ENCODE results near the gene PHACTR1. TPM values are rescaled to one million over a fixed set of nuclear protein-coding genes. Genes with fewer than 3 reads are reported as not detected.

The PHACTR1 gene
- total and polyA plus RNA-seq, 4 donors = 18.1 to 49.0 (median 39.5) TPM

DNA sequence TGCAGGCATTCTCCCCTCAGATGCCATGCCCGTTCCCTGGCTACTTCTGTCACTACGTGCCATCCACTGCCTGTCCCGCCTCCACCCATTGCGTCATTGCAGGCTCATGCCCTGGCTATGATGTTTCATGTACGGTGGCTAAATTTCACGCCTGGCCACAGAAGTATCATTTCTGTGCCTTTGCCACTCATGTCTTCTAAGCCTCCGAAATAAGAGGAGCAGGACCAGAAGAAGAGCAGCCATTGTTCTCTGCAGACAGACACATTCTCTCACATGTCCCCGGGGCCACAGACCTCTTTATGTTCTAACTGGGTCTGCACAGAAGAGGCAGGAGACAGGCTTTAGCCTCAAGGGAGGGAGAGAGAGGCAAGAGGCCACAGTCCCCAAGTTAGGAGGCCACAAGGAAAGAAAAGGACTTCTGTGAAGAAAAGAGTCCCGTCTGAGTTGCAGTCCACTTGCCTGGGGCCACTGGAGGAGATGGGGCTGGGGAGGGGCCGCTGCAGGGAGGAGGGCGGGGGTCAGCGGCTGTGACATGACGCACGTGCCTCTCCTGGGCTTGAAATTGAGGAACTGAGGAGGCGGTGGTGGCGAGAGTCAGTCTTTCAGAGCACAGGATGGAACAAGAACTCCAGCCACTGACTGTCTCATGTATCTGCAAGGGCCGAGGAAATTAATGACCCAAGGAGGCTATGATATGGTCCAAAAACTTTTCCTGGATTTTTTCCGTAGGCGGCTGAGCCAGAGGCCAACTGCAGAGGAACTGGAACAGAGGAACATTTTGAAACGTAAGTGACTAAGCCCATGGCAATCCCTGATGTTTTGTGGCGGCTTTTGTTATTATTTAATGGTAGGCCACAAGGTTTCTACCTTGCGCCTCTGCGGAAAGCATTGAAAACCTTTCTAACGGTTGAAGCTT, 555.8 kb downstream of the PHACTR1 start:
- no peak overlapping the region for H3K4me3 ChIP-seq (ENCODE audit: low read depth, low read length)
- WGBS (ENCODE audit: insufficient coverage) = 82% methylated on average over 20 of the region's 24 CpGs
- H3K4me1 ChIP-seq (ENCODE audit: control insufficient read depth, insufficient read depth, low read length) = peaks cover 11% of the 10 kb centered on the region
- peak overlapping the region; percentile 33 for H3K27ac ChIP-seq (ENCODE audit: low read depth, low read length)
- DNase-seq (ENCODE audit: low read depth in 4 of 6, low spot score in 6 of 6) = no peak
- H3K9me3 ChIP-seq (ENCODE audit: control insufficient read depth, insufficient read depth, low read length) = no peaks in the 10 kb centered on the region
- peaks cover 3% of the 10 kb centered on the region for H3K36me3 ChIP-seq (ENCODE audit: control insufficient read depth, insufficient read depth, low read length)
- H3K27me3 ChIP-seq (ENCODE audit: control insufficient read depth, insufficient read depth, low read length) = no peaks in the 10 kb centered on the region

DNA sequence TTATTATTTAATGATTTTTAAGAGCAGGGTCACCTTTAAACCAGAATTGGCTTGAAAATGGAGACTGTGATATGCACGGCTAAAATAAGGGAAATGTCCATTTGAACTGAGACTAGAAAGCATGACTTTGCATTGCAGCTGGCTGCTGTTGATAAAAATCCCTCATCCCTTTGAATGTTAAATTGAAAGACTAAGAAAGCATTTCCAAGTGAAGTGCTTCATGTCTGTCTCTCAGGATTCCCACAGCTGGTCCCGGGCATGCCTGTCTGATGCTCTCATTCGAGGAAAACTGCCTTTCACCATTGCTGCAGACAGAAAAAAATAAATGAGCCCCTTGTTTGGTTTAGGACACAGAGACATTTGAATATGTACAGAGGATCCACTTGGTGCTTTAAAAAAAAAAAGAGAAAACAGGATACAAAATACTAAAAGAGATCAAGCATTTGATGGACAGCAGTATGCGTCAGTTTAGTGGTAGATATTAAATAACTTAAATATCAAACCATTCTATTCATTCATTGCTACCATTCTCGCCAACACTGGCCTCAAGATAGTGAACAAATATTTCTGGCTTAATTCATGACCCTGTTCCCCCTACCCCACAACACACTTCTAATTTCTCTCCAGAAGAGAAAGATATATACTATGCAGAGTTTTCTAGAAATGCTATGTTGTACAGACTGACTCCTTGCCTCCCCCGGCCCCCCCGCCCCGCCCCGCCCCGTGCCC, 556.8 kb downstream of the PHACTR1 start:
- H3K9me3 ChIP-seq (ENCODE audit: control insufficient read depth, insufficient read depth, low read length) = no peaks in the 10 kb centered on the region
- no peak overlapping the region for H3K4me3 ChIP-seq (ENCODE audit: low read depth, low read length)
- WGBS (ENCODE audit: insufficient coverage) = 67% methylated on average over 5 of the region's 10 CpGs

DNA sequence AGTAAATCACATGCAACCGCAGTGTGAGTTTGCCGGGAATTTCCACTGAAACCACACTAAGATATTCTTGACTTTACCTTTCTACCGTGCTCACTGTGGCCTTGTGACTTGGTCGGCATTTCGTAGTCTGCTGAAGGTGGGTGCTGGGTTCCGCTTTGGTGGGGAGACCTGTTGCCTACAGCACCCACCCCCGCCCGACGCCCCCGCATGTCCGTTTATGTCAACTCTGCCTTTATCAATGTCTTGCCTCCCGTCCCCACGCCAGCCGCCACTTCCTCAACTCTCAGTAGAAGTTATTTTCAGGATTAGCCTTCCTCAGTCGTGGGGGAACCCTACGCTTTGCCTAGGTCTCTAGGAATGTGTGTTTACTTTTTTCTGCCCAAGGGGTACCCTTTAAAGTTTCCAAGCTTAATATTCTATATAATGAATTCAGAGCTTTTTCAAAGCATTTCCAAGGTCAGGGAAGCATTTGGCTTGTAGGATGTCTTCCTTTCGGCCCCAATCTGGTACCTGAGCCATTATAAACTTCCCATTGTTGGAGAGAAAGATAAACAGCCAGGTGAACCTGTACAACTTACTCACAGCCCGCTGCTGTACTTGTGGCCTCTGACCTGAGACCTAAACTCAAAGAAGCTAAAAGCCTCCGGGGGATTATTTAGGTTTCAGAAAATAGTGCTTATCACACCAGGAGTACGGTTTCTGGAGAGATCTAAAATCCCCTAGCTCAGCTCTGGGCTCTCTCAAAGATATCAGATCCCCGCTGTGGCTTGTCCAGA, 557.6 kb downstream of the PHACTR1 start:
- no peak overlapping the region for H3K4me3 ChIP-seq (ENCODE audit: low read depth, low read length)
- H3K27ac ChIP-seq (ENCODE audit: low read depth, low read length) = no peak overlapping the region
- H3K9me3 ChIP-seq (ENCODE audit: control insufficient read depth, insufficient read depth, low read length) = no peaks in the 10 kb centered on the region
- WGBS (ENCODE audit: insufficient coverage) = 76% methylated on average over 12 of the region's 21 CpGs
- peaks cover 11% of the 10 kb centered on the region for H3K36me3 ChIP-seq (ENCODE audit: control insufficient read depth, insufficient read depth, low read length)
- no peaks in the 10 kb centered on the region for H3K27me3 ChIP-seq (ENCODE audit: control insufficient read depth, insufficient read depth, low read length)
- peaks cover 11% of the 10 kb centered on the region for H3K4me1 ChIP-seq (ENCODE audit: control insufficient read depth, insufficient read depth, low read length)
- no peak for DNase-seq (ENCODE audit: low read depth in 4 of 6, low spot score in 6 of 6)

More for the DNA sequence above, 556.8 kb downstream of the PHACTR1 start:
- H3K27me3 ChIP-seq (ENCODE audit: control insufficient read depth, insufficient read depth, low read length) = no peaks in the 10 kb centered on the region
- H3K4me1 ChIP-seq (ENCODE audit: control insufficient read depth, insufficient read depth, low read length) = peaks cover 11% of the 10 kb centered on the region
- H3K27ac ChIP-seq (ENCODE audit: low read depth, low read length) = peak overlapping the region; percentile 68
- peak in 4 of 6 donors; percentile 23 to 71 (median 53) for DNase-seq (ENCODE audit: low read depth in 4 of 6, low spot score in 6 of 6)
- peaks cover 11% of the 10 kb centered on the region for H3K36me3 ChIP-seq (ENCODE audit: control insufficient read depth, insufficient read depth, low read length)

DNA sequence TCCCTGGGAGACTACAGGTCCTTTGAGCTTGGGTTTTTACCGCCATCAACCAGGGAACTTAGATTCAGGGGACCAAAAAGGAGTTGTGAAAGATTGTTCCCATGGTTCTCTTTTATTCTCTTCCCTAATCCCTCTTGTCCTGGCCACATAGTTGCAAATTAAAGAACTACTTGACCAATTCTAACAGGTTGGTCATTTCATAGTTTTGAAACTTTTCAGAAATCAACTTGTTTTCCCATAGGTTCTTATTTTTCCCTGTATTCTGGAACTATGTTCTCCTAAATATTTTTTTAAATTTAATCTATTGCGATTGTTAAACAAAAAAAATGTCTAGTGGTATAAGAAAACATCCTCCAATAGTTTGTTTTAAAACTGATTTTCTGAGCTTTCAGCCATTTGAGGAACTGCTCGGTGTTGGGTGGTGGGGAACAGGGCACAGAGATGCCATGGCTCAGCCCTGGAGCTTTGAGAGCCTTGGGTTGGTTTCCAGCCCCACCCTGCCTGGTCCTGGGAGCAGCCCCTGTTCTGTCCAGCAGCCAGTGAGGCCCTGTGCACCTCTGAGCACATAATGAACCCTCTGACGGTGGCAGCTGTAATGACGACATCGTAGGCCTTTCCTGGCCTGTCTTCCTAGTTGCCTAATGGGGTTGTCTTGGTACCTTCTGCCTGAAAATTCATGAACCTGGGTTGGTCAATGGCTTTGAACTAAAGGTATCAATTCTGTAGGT, 558.3 kb downstream of the PHACTR1 start:
- Histone ChIP-seq H3K9me3 (ENCODE audit: control insufficient read depth, insufficient read depth, low read length) (no peaks in the 10 kb centered on the region), H3K4me3 (ENCODE audit: low read depth, low read length) (no peak overlapping the region), H3K4me1 (ENCODE audit: control insufficient read depth, insufficient read depth, low read length) (peaks cover 14% of the 10 kb centered on the region), H3K36me3 (ENCODE audit: control insufficient read depth, insufficient read depth, low read length) (peaks cover 11% of the 10 kb centered on the region), H3K27me3 (ENCODE audit: control insufficient read depth, insufficient read depth, low read length) (no peaks in the 10 kb centered on the region), H3K27ac (ENCODE audit: low read depth, low read length) (no peak overlapping the region)
- DNase-seq (ENCODE audit: low read depth in 4 of 6, low spot score in 6 of 6) = no peak
- 100% methylated on average over 2 of the region's 6 CpGs for WGBS (ENCODE audit: insufficient coverage)

DNA sequence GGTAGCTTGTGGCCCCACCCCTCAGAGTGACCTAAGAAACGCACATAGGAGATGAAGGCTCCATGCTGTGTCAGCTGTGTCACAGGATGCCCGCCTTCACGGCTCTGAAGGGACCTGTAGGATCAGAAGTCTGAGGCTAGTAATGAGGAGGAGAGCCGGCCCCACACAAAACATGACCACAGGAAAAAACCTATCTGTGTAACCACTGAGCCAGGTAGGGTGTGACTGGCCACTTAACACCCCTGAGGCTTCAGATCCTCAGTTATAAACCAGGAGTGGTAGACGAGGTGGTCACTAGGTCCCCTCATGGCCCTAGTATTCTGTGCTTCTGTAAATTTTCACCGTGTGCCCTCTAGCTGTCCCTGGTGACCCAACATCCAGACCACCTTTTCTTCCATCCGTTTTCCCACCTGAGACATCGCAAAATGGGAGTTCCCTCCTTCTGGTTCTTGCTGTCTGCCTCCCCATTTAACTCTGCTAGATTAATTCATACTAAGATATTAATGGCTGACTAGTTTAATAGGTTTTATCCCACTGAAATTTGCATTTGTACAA, 558.9 kb downstream of the PHACTR1 start:
- Histone ChIP-seq H3K9me3 (ENCODE audit: control insufficient read depth, insufficient read depth, low read length) (no peaks in the 10 kb centered on the region), H3K27me3 (ENCODE audit: control insufficient read depth, insufficient read depth, low read length) (no peaks in the 10 kb centered on the region), H3K27ac (ENCODE audit: low read depth, low read length) (no peak overlapping the region), H3K4me1 (ENCODE audit: control insufficient read depth, insufficient read depth, low read length) (peaks cover 14% of the 10 kb centered on the region), H3K36me3 (ENCODE audit: control insufficient read depth, insufficient read depth, low read length) (peaks cover 11% of the 10 kb centered on the region), H3K4me3 (ENCODE audit: low read depth, low read length) (no peak overlapping the region)
- no peak for DNase-seq (ENCODE audit: low read depth in 4 of 6, low spot score in 6 of 6)
- 90% methylated on average over 2 of the region's 8 CpGs for WGBS (ENCODE audit: insufficient coverage)

DNA sequence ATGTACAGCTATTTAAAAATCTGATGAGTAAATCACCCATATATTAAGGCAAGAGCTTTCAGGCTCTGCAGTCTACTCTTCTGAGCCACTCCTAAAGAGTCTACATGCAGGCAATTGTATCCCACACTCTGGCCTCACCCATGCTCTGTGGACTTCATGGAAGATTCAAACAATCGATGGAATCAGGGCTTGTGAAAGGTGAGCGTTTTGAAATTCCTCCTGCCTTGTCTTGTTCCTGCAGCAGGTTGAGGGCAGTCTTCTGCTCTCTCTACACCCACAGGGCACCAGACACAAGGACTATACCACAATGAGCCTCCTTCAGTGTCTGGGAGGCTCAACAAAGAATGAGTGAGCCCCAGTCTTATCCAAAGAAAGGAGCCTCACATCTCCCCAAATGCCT, 560.7 kb downstream of the PHACTR1 start:
- Histone ChIP-seq H3K36me3 (ENCODE audit: control insufficient read depth, insufficient read depth, low read length) (peaks cover 18% of the 10 kb centered on the region), H3K4me3 (ENCODE audit: low read depth, low read length) (no peak overlapping the region), H3K9me3 (ENCODE audit: control insufficient read depth, insufficient read depth, low read length) (no peaks in the 10 kb centered on the region), H3K27me3 (ENCODE audit: control insufficient read depth, insufficient read depth, low read length) (no peaks in the 10 kb centered on the region), H3K4me1 (ENCODE audit: control insufficient read depth, insufficient read depth, low read length) (peaks cover 10% of the 10 kb centered on the region), H3K27ac (ENCODE audit: low read depth, low read length) (no peak overlapping the region)
- no peak for DNase-seq (ENCODE audit: low read depth in 4 of 6, low spot score in 6 of 6)
- WGBS (ENCODE audit: insufficient coverage) = 100% methylated on average over 2 of the region's 2 CpGs

DNA sequence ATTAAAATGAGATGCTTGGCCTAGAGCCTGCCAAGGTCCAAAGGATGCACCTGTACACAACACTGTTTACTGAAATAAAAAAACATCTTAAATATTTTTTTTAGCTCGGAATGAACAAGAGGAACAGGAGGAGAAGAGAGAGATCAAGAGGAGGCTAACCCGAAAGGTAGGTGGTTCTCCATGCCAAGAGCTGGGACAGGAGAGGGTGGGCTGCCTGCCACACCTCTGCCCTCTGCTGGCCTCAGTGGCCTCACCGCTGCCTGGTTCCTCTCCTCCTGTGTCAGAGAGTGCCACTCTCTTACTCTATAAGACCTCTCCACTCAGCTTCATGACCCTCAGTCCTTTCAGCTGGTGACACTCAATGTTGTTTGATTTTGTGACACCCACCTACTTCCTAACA, 561.6 kb downstream of the PHACTR1 start:
- WGBS (ENCODE audit: insufficient coverage) = no CpG with 5 or more reads among the region's 3 CpGs
- H3K4me3 ChIP-seq (ENCODE audit: low read depth, low read length) = no peak overlapping the region
- H3K27me3 ChIP-seq (ENCODE audit: control insufficient read depth, insufficient read depth, low read length) = no peaks in the 10 kb centered on the region
- H3K36me3 ChIP-seq (ENCODE audit: control insufficient read depth, insufficient read depth, low read length) = peaks cover 19% of the 10 kb centered on the region
- DNase-seq (ENCODE audit: low read depth in 4 of 6, low spot score in 6 of 6) = no peak
- H3K4me1 ChIP-seq (ENCODE audit: control insufficient read depth, insufficient read depth, low read length) = peaks cover 6% of the 10 kb centered on the region
- H3K9me3 ChIP-seq (ENCODE audit: control insufficient read depth, insufficient read depth, low read length) = no peaks in the 10 kb centered on the region
- H3K27ac ChIP-seq (ENCODE audit: low read depth, low read length) = no peak overlapping the region

DNA sequence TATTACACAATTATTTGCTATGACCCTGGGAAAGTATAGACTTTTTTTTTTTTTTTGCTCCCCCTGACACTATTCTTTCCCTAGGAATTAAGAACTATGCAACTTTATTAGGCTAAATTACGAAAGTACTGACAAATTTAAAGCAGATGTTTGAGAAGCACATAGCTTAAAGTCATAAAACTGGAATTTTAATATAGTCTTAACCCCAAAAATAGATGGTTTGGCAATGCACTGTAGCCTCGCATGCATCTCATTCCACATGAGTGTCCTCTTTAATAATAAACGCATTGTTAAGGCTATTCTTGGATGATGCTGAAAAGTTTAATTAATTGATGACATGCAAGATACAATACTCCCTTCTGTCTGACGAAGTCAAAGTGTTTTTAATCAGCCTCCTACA, 562.4 kb downstream of the PHACTR1 start:
- Histone ChIP-seq H3K36me3 (ENCODE audit: control insufficient read depth, insufficient read depth, low read length) (peaks cover 24% of the 10 kb centered on the region), H3K27me3 (ENCODE audit: control insufficient read depth, insufficient read depth, low read length) (no peaks in the 10 kb centered on the region), H3K4me1 (ENCODE audit: control insufficient read depth, insufficient read depth, low read length) (peaks cover 4% of the 10 kb centered on the region), H3K27ac (ENCODE audit: low read depth, low read length) (no peak overlapping the region), H3K4me3 (ENCODE audit: low read depth, low read length) (no peak overlapping the region), H3K9me3 (ENCODE audit: control insufficient read depth, insufficient read depth, low read length) (no peaks in the 10 kb centered on the region)
- no peak for DNase-seq (ENCODE audit: low read depth in 4 of 6, low spot score in 6 of 6)
- no CpG with 5 or more reads among the region's 4 CpGs for WGBS (ENCODE audit: insufficient coverage)

DNA sequence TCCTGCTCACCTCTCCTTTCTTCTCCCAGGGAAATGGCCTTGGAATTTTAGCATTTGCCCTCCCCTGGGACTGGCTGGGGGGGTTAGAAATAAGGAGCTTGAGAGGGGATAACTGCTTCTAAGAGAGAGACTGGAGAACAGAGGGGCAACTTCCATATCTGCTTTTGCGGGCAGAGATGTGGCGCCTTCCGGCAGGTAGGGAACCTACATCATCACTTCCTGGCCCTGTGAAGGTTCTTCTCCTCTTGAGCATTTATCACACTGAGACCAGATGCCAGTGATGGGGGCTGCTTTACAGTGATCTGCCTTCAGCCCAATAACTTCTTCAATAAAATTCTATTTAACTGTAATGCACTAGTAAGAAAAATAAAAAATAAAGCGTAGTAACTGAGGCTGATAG, 563.7 kb downstream of the PHACTR1 start:
- Histone ChIP-seq H3K27me3 (ENCODE audit: control insufficient read depth, insufficient read depth, low read length) (no peaks in the 10 kb centered on the region), H3K27ac (ENCODE audit: low read depth, low read length) (no peak overlapping the region), H3K9me3 (ENCODE audit: control insufficient read depth, insufficient read depth, low read length) (no peaks in the 10 kb centered on the region), H3K4me3 (ENCODE audit: low read depth, low read length) (no peak overlapping the region), H3K36me3 (ENCODE audit: control insufficient read depth, insufficient read depth, low read length) (peaks cover 24% of the 10 kb centered on the region), H3K4me1 (ENCODE audit: control insufficient read depth, insufficient read depth, low read length) (peaks cover 3% of the 10 kb centered on the region)
- 60% methylated on average over 1 of the region's 4 CpGs for WGBS (ENCODE audit: insufficient coverage)
- DNase-seq (ENCODE audit: low read depth in 4 of 6, low spot score in 6 of 6) = no peak

Data from spinal cord (tissue), 10 donors.